Tibial artery (tissue), 4 donors: ENCODE data around the gene NANOS1.

Experiments used
- DNase-seq, 2 donors: peaks; one replicate each; pipeline ENCODE4 v3.0.0-alpha.2; 2019
- H3K27ac ChIP-seq, 2 donors: fragments of 200-600 bp; sonication (generic) in 1 of 2; 1 replicate in 1 of 2; 2 replicates in 1 of 2; pipeline ENCODE4 v1.5.1; 2018 to 2019; ENCODE audit warnings: mild to moderate bottlenecking in 1 of 2
- H3K27me3 ChIP-seq, 2 donors: fragments of 200-600 bp; sonication (generic) in 1 of 2; one replicate each; pipeline versions ENCODE4 v1.5.1 to v1.6.0; 2016 to 2019
- H3K36me3 ChIP-seq, 3 donors: fragments of 200-600 bp; sonication (generic) in 2 of 3; one replicate each; pipeline ENCODE4 v1.5.1; 2016 to 2019; ENCODE audit warnings: mild to moderate bottlenecking in 2 of 3
- H3K4me1 ChIP-seq, 4 donors: fragments of 200-600 bp; sonication (generic) in 2 of 4; 1 replicate in 3 of 4; 2 replicates in 1 of 4; pipeline ENCODE4 v1.5.1; 2016 to 2019
- H3K4me3 ChIP-seq, 2 donors: fragments of 200-600 bp; sonication (generic) in 1 of 2; 1 replicate in 1 of 2; 2 replicates in 1 of 2; pipeline ENCODE4 v1.5.1; 2018 to 2019; ENCODE audit warnings: mild to moderate bottlenecking in 2 of 2
- H3K9me3 ChIP-seq, 3 donors: fragments of 200-600 bp; sonication (generic) in 1 of 3; one replicate each; pipeline ENCODE4 v1.5.1; 2016 to 2019
- CTCF ChIP-seq, 2 experiments: fragments of 200-600 bp in 1 of 2; fragments of 450-650 bp in 1 of 2; IDR thresholded peaks; one replicate each; pipeline ENCODE4 v1.5.1; 2017 to 2019; ENCODE audit warnings: antibody characterized with exemption in 2 of 2, mild to moderate bottlenecking in 1 of 2, moderate library complexity in 1 of 2
- intact Hi-C: fragments of 100-400 bp; cut with DNase I; formaldehyde crosslinking; loops from one replicate; pipeline ENCODE4 v1.15.0; 2023; ENCODE audit warnings: low total_unique reads

NANOS1 gene

GRCh38 chr10:119001717-119002500 lies 27.6 kb upstream of the NANOS1 start:
- H3K4me3 ChIP-seq: no peak overlapping the region
- H3K36me3 ChIP-seq: no peaks in the 10 kb centered on the region
- no peaks in the 10 kb centered on the region for H3K27me3 ChIP-seq
- no peaks in the 10 kb centered on the region for H3K9me3 ChIP-seq
- no peak overlapping the region for H3K27ac ChIP-seq
- H3K4me1 ChIP-seq: peaks cover 0 to 9% (median 6%) of the 10 kb centered on the region in 4 donors
- no peak for TF ChIP-seq CTCF (IDR thresholded peaks at IDR 0.05)
- peak in 1 of 2 donors; percentile 20 for DNase-seq
- intact Hi-C loops: no loop called here

DNA sequence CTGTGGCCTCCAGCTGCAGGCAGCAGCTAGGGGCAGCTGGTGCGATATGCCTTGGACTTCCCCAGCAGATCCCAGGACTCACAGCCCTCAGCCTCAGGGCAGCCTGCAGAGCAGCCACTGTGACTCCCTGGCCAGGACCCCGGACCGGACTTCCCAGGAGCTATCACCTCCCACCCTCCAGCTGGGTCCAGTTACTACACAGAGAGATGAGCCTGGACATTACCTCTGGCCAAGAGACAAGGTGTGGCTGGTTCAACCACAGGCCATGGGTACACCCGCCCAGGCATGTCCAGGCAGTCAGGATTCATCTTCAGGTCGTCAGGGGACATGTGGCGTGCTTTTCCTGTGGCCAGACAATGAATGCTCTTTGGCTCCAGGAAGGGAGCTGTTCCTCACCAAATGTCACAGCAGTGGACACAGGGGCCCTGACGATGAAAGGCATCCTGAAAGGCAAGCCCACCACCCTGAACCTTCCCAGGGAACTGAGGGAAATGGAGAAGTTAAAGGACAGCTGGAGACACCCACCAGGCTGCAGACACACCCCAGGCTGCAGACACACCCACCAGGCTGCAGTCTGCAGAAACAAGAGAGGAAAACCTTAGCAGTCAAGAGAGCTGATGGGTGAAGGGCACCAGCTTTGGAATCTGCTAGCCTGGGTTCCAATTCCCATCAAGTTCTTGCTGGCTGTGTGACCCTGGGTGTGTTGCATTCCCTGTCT lies 25.8 kb upstream of the NANOS1 start:
- Histone ChIP-seq H3K4me3 (no peak overlapping the region), H3K36me3 (no peaks in the 10 kb centered on the region), H3K27me3 (no peaks in the 10 kb centered on the region), H3K4me1 (peaks cover 0 to 15% (median 12%) of the 10 kb centered on the region in 4 donors), H3K27ac (no peak overlapping the region), H3K9me3 (no peaks in the 10 kb centered on the region)
- no peak for TF ChIP-seq CTCF (IDR thresholded peaks at IDR 0.05)
- intact Hi-C loops: no loop called here
- peak in 1 of 2 donors; percentile 9 for DNase-seq

- Histone ChIP-seq H3K27ac (no peak overlapping the region), H3K4me3 (no peak overlapping the region), H3K36me3 (no peaks in the 10 kb centered on the region), H3K27me3 (no peaks in the 10 kb centered on the region), H3K4me1 (peaks cover 0 to 15% (median 12%) of the 10 kb centered on the region in 4 donors), H3K9me3 (no peaks in the 10 kb centered on the region)
- no peak for DNase-seq
- TF ChIP-seq CTCF (IDR thresholded peaks at IDR 0.05): no peak
- intact Hi-C loops: no loop called here
Measured at GRCh38 chr10:119005362-119006043, 24.0 kb upstream of the NANOS1 start.

GRCh38 chr10:119006451-119007210 lies 22.9 kb upstream of the NANOS1 start:
- TF ChIP-seq CTCF (IDR thresholded peaks at IDR 0.05): no peak
- Histone ChIP-seq H3K27me3 (no peaks in the 10 kb centered on the region), H3K27ac (peak overlapping the region; percentile 27 to 28), H3K9me3 (no peaks in the 10 kb centered on the region), H3K4me3 (no peak overlapping the region), H3K4me1 (peaks cover 0 to 15% (median 12%) of the 10 kb centered on the region in 4 donors), H3K36me3 (no peaks in the 10 kb centered on the region)
- intact Hi-C loops: no loop called here
- peak; percentile 84 to 85 for DNase-seq

GRCh38 chr10:119007211-119007574 lies 22.3 kb upstream of the NANOS1 start:
- peaks cover 0 to 15% (median 12%) of the 10 kb centered on the region in 4 donors for H3K4me1 ChIP-seq
- H3K4me3 ChIP-seq: no peak overlapping the region
- peak overlapping the region in 1 of 2 donors; percentile 27 for H3K27ac ChIP-seq
- DNase-seq: no peak
- no peaks in the 10 kb centered on the region for H3K27me3 ChIP-seq
- H3K36me3 ChIP-seq: no peaks in the 10 kb centered on the region
- H3K9me3 ChIP-seq: no peaks in the 10 kb centered on the region
- no peak for TF ChIP-seq CTCF (IDR thresholded peaks at IDR 0.05)
- intact Hi-C loops: no loop called here
